MM.1S (cell line): ENCODE measurements around the gene PDZRN3.

Experiments
- DNase-seq: peaks from one replicate; pipeline ENCODE4 v3.0.0-alpha.2; 2015
- H2AFZ ChIP-seq: fragments of 300-600 bp; sonication (generic); 2 replicates; pipeline ENCODE4 v1.6.0; 2016; ENCODE audit warnings: antibody characterized with exemption, low read length
- H3F3A ChIP-seq: fragments of 300-600 bp; sonication (generic); 2 replicates; pipeline ENCODE4 v1.6.1; 2016; ENCODE audit warnings: mild to moderate bottlenecking, antibody characterized with exemption, low read length, moderate library complexity, mixed read lengths; ENCODE audit not compliant: insufficient read depth
- H3K27ac ChIP-seq: fragments of 300-600 bp; sonication (generic); 2 replicates; pipeline ENCODE4 v1.5.1; 2016; ENCODE audit warnings: mild to moderate bottlenecking, low read length
- H3K27me3 ChIP-seq: fragments of 300-600 bp; sonication (generic); replicated peaks from 2 replicates; pipeline ENCODE4 v1.6.0; 2016; ENCODE audit warnings: low read length; ENCODE audit not compliant: insufficient read depth
- H3K36me3 ChIP-seq: fragments of 300-600 bp; sonication (generic); replicated peaks from 2 replicates; pipeline ENCODE4 v1.6.1; 2016; ENCODE audit warnings: mild to moderate bottlenecking, low read length, mixed read lengths; ENCODE audit not compliant: insufficient read depth
- H3K4me1 ChIP-seq: fragments of 300-600 bp; sonication (generic); 2 replicates; pipeline ENCODE4 v1.6.1; 2016; ENCODE audit warnings: low read length, mixed read lengths
- H3K4me2 ChIP-seq: fragments of 300-600 bp; sonication (generic); 2 replicates; pipeline ENCODE4 v1.6.0; 2016; ENCODE audit warnings: low read depth, low read length
- H3K4me3 ChIP-seq: fragments of 300-600 bp; sonication (generic); 2 replicates; pipeline ENCODE4 v1.5.1; 2016; ENCODE audit warnings: low read length, mixed read lengths
- H3K79me2 ChIP-seq: fragments of 300-600 bp; sonication (generic); 2 replicates; pipeline ENCODE4 v1.6.1; 2016; ENCODE audit warnings: mixed run types, low read length, mixed read lengths
- H3K9ac ChIP-seq: fragments of 300-600 bp; sonication (generic); 2 replicates; pipeline ENCODE4 v1.6.1; 2016; ENCODE audit warnings: low read length, mixed read lengths
- H3K9me2 ChIP-seq: fragments of 300-600 bp; sonication (generic); replicated peaks from 2 replicates; pipeline ENCODE4 v1.6.1; 2016; ENCODE audit warnings: mild to moderate bottlenecking, low read length, mixed read lengths; ENCODE audit not compliant: insufficient read depth
- H3K9me3 ChIP-seq: fragments of 300-600 bp; sonication (generic); replicated peaks from 2 replicates; pipeline ENCODE4 v1.6.1; 2016; ENCODE audit warnings: mild to moderate bottlenecking, low read length, mixed read lengths; ENCODE audit not compliant: insufficient read depth
- H4K20me1 ChIP-seq: fragments of 300-600 bp; sonication (generic); 2 replicates; pipeline ENCODE4 v1.6.1; 2016; ENCODE audit warnings: mild to moderate bottlenecking, low read length, moderate library complexity, mixed read lengths; ENCODE audit not compliant: insufficient read depth
- CTCF ChIP-seq: fragments of 300-600 bp; sonication (generic); IDR thresholded peaks from 2 replicates; pipeline ENCODE4 v1.5.1; 2016; ENCODE audit warnings: antibody characterized with exemption, low read length, mixed read lengths
- EZH2 ChIP-seq: fragments of 300-600 bp; sonication (generic); optimal IDR thresholded peaks from 2 replicates; pipeline ENCODE3; 2017; ENCODE audit warnings: low read depth, mild to moderate bottlenecking, antibody characterized with exemption, low read length, mixed read lengths
- EZH2phosphoT487 ChIP-seq: fragments of 300-600 bp; sonication (generic); IDR thresholded peaks from 2 replicates; pipeline ENCODE4 v1.6.1; 2018; ENCODE audit warnings: antibody characterized with exemption, low read length

The PDZRN3 gene

GRCh38 chr3:73584873-73585272, 39.9 kb downstream of the PDZRN3 start:
- H3K79me2 ChIP-seq: no peaks in the 10 kb centered on the region
- H3K9me3 ChIP-seq: no peaks in the 10 kb centered on the region
- H3K4me2 ChIP-seq: no peak overlapping the region
- no peaks in the 10 kb centered on the region for H3F3A ChIP-seq
- DNase-seq: no peak
- no peak overlapping the region for H3K27ac ChIP-seq
- no peaks in the 10 kb centered on the region for H4K20me1 ChIP-seq
- H3K27me3 ChIP-seq: no peaks in the 10 kb centered on the region
- no peak for TF ChIP-seq CTCF
- no peak for TF ChIP-seq EZH2phosphoT487
- no peak for TF ChIP-seq EZH2
- H3K4me3 ChIP-seq: no peak overlapping the region
- H3K36me3 ChIP-seq: no peaks in the 10 kb centered on the region
- no peaks in the 10 kb centered on the region for H3K4me1 ChIP-seq
- no peak overlapping the region for H2AFZ ChIP-seq
- no peak overlapping the region for H3K9ac ChIP-seq
- no peaks in the 10 kb centered on the region for H3K9me2 ChIP-seq

- H3K9me2 ChIP-seq: no peaks in the 10 kb centered on the region
- H4K20me1 ChIP-seq: no peaks in the 10 kb centered on the region
- no peak overlapping the region for H3K4me3 ChIP-seq
- H3F3A ChIP-seq: no peaks in the 10 kb centered on the region
- no peaks in the 10 kb centered on the region for H3K9me3 ChIP-seq
- H3K79me2 ChIP-seq: no peaks in the 10 kb centered on the region
- no peak overlapping the region for H3K9ac ChIP-seq
- no peak for DNase-seq
- H3K36me3 ChIP-seq: no peaks in the 10 kb centered on the region
- TF ChIP-seq EZH2phosphoT487 (no peak), EZH2 (no peak), CTCF (no peak)
- H3K27ac ChIP-seq: no peak overlapping the region
- H3K4me2 ChIP-seq: no peak overlapping the region
- H3K27me3 ChIP-seq: no peaks in the 10 kb centered on the region
- H2AFZ ChIP-seq: no peak overlapping the region
- no peaks in the 10 kb centered on the region for H3K4me1 ChIP-seq
These were observed 42.2 kb downstream of the PDZRN3 start for GRCh38 chr3:73582535-73582934.

GRCh38 chr3:73581134-73581846, 43.5 kb downstream of the PDZRN3 start:
- no peaks in the 10 kb centered on the region for H3K79me2 ChIP-seq
- no peaks in the 10 kb centered on the region for H3F3A ChIP-seq
- DNase-seq: no peak

More at GRCh38 chr3:73581134-73581846, 43.5 kb downstream of the PDZRN3 start:
- TF ChIP-seq CTCF: no peak
- no peak for TF ChIP-seq EZH2
- TF ChIP-seq EZH2phosphoT487: no peak
- Histone ChIP-seq H3K4me1 (no peaks in the 10 kb centered on the region), H3K4me2 (no peak overlapping the region), H3K9me2 (no peaks in the 10 kb centered on the region), H3K4me3 (no peak overlapping the region), H3K9ac (no peak overlapping the region), H4K20me1 (no peaks in the 10 kb centered on the region), H3K36me3 (no peaks in the 10 kb centered on the region), H3K27me3 (no peaks in the 10 kb centered on the region), H3K9me3 (no peaks in the 10 kb centered on the region), H2AFZ (no peak overlapping the region), H3K27ac (no peak overlapping the region)
